GM19397 (cell line): Measurements from ENCODE around the gene NPY1R.

Source experiments
- ATAC-seq: cut with Tn5 transposase; IDR thresholded peaks from one replicate; pipeline ENCODE4 v1.9.1; 2021; ENCODE audit warnings: mild to moderate bottlenecking, moderate library complexity; ENCODE audit not compliant: unreplicated experiment

NPY1R gene

DNA sequence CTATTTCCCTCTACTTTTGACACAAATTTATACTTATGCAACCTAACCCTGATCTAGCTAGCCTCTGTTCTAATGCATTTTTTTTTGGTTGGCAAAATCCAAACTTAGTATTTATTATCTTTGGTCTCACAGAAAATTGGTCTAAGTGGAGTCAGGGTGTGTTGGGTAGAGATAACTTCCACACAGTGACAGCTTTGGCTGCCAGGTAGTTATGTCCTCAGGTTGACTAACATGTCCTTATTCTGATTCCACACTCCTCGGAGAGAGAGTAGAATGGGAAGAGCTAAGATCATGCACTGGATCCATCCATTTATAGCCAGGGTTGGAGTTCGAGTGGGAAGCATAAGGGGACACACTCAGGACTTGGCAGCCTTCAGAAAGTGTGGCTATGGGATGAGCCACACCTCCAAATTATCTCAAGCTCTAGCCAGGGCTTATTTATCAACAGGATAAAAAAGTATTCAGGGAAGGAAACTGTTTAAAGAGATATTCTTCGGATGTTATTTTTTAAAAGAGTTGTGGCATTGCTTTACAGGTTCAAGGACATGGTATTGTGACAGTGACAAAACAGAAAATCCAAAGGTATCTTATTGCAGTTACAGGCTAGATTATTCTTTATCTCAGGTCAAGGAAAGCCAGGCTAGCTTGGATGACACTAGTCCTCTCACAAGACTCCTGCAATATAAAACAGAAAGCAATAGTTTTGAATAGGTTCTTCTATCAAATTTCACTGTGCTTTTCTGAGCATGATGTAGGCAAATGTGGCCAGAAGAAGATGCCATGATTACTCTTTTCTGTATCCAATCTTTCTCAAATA, 51.5 kb downstream of the NPY1R start:
- no peak for ATAC-seq

- ATAC-seq, result no peak
Observed at GRCh38 chr4:163279713-163280112, 52.7 kb downstream of the NPY1R start.

- ATAC-seq, result no peak
Observed at GRCh38 chr4:163274861-163275260, 57.5 kb downstream of the NPY1R start.
